CD4-positive, CD25-positive, alpha-beta regulatory T cell (primary cell): ENCODE data around the gene NSMF. TPM values are rescaled to one million over a fixed set of nuclear protein-coding genes. Genes with fewer than 3 reads are reported as not detected.
A peak's percentile ranks its signal among the peaks of the same experiment; 100 is the strongest.

Experiments
- ATAC-seq, 2 donors: fragments of 150-1000 bp; cut with Tn5 transposase; one replicate each; pipeline ENCODE4 v1.10.0; 2021; ENCODE audit warnings: low read depth in 2 of 2, moderate number of reproducible peaks in 2 of 2, moderate library complexity in 1 of 2
- DNase-seq, 3 donors: peaks; one replicate each; pipeline versions ENCODE4 v3.0.0 to v3.0.0-alpha.2; 2012 to 2022; ENCODE audit warnings: mixed read lengths in 1 of 3
- H3K27ac ChIP-seq: one replicate; pipeline ENCODE4 v1.7.0; 2013; ENCODE audit warnings: mild to moderate bottlenecking, low read length; ENCODE audit not compliant: insufficient read depth, poor library complexity, severe bottlenecking
- H3K27me3 ChIP-seq: one replicate; pipeline ENCODE4 v1.7.0; 2013; ENCODE audit warnings: low read length; ENCODE audit not compliant: control insufficient read depth, insufficient read depth
- H3K36me3 ChIP-seq: one replicate; pipeline ENCODE4 v1.7.0; 2013; ENCODE audit warnings: mild to moderate bottlenecking, low read length, moderate library complexity; ENCODE audit not compliant: control insufficient read depth, insufficient read depth
- H3K4me1 ChIP-seq: 2 replicates; pipeline ENCODE4 v1.7.0; 2013; ENCODE audit warnings: mild to moderate bottlenecking, low read length; ENCODE audit not compliant: insufficient read depth, control insufficient read depth, poor library complexity, severe bottlenecking
- H3K4me3 ChIP-seq: one replicate; pipeline ENCODE4 v1.7.0; 2013; ENCODE audit warnings: low read depth, mild to moderate bottlenecking, low read length, moderate library complexity
- H3K9me3 ChIP-seq, 2 experiments: 1 replicate in 1 of 2; 2 replicates in 1 of 2; pipeline ENCODE4 v1.7.0; 2013; ENCODE audit warnings: low read length in 2 of 2, mild to moderate bottlenecking in 1 of 2, moderate library complexity in 1 of 2; ENCODE audit not compliant: control insufficient read depth in 2 of 2
- H3K27ac Mint-ChIP-seq, 3 donors: one replicate each; pipeline ENCODE4 v1.8.0; 2020 to 2022; ENCODE audit warnings: mild to moderate bottlenecking in 3 of 3, mixed read lengths in 3 of 3, moderate library complexity in 2 of 3
- H3K27me3 Mint-ChIP-seq: one replicate; pipeline ENCODE4 v1.8.0; 2022; ENCODE audit warnings: mild to moderate bottlenecking, mixed read lengths
- H3K36me3 Mint-ChIP-seq: one replicate; pipeline ENCODE4 v1.8.0; 2020; ENCODE audit warnings: mixed read lengths
- H3K4me1 Mint-ChIP-seq, 4 donors: one replicate each; pipeline ENCODE4 v1.8.0; 2020 to 2022; ENCODE audit warnings: mixed read lengths in 4 of 4, mild to moderate bottlenecking in 1 of 4
- H3K4me3 Mint-ChIP-seq, 4 donors: one replicate each; pipeline ENCODE4 v1.8.0; 2020 to 2022; ENCODE audit warnings: mild to moderate bottlenecking in 4 of 4, mixed read lengths in 4 of 4, moderate library complexity in 3 of 4
- H3K9me3 Mint-ChIP-seq, 7 donors: one replicate each; pipeline ENCODE4 v1.8.0; 2020 to 2022; ENCODE audit warnings: mixed read lengths in 7 of 7, mild to moderate bottlenecking in 3 of 7, moderate library complexity in 2 of 7
- polyA plus RNA-seq, 4 donors: library from polyadenylated mRNA; unstranded; fragments of 300-500 nt; fragmentation: Illumina TruSeq; gene quantifications; one replicate each; pipeline ENCODE4 v1.2.3, GENCODE V29; 2021
- total RNA-seq: library from RNA; stranded (reverse); gene quantifications from one replicate; pipeline ENCODE4 v1.2.3, GENCODE V29; 2022

The NSMF gene
- total and polyA plus RNA-seq, 5 donors from 2014 or later = 9.3 to 109 (median 13.8) TPM

GRCh38 chr9:137441289-137441934, 17.7 kb downstream of the NSMF start, which contains the start of gene ENTPD8:
Gene ENTPD8, minus strand, starts transcription at chr9:137441357. Its CDS starts 3,072 bp downstream, at chr9:137438285.
- peak in 1 of 3 donors; percentile 37 for DNase-seq
- no peak for ATAC-seq
- Mint-ChIP-seq H3K36me3 (no peaks in the 10 kb centered on the region), H3K4me3 (peak within 1 kb of the TSS; percentile 62 to 84 (median 71)), H3K4me1 (peaks cover 0 to 24% (median 12%) of the 10 kb centered on the region in 4 donors), H3K9me3 (peaks cover 0 to 2% (median 0%) of the 10 kb centered on the region in 7 donors), H3K27me3 (peaks cover 28% of the 10 kb centered on the region), H3K27ac (peak within 1 kb of the TSS in 1 of 3 donors; percentile 80)
- Histone ChIP-seq H3K27ac (no peak within 1 kb of the TSS), H3K4me1 (peaks cover 23% of the 10 kb centered on the region), H3K4me3 (peak within 1 kb of the TSS; percentile 32), H3K9me3 (no peaks in the 10 kb centered on the region), H3K36me3 (no peaks in the 10 kb centered on the region), H3K27me3 (peaks cover 4% of the 10 kb centered on the region)

DNA sequence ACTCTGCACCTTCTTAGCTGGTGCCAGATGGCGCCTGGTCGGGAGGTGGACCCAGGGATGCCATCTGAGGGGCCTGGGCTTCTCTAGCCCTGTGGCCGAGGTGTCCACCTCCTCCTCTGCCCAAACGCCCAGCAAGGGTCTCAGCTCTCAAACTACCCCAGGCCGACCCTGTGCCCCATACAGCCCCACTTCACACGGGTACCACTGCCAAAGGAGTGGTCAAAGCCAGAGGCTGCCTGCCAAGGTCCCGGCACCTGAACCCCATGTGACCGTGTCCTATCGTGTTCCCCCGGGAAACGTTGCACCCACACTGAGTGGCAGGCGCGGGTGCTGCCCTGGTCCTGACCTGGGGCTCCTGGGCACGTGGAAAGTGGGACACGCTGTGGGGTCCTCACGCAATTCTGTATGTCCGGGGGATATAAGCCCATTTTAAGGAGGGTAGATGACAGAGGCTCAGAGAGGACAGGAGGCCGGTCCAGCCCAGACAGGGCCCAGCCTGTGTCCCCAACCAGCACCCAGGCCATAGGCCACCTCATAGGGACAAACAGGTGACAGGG, 19.9 kb downstream of the NSMF start:
- Mint-ChIP-seq H3K27ac (no peak overlapping the region), H3K27me3 (peaks cover 22% of the 10 kb centered on the region)
- H3K27me3 ChIP-seq = peaks cover 4% of the 10 kb centered on the region

GRCh38 chr9:137438591-137439157, 20.5 kb downstream of the NSMF start:
- Mint-ChIP-seq H3K4me1 (peaks cover 0 to 10% (median 4%) of the 10 kb centered on the region in 4 donors), H3K4me3 (no peak overlapping the region), H3K27me3 (peaks cover 21% of the 10 kb centered on the region), H3K27ac (no peak overlapping the region), H3K36me3 (no peaks in the 10 kb centered on the region), H3K9me3 (peaks cover 0 to 2% (median 0%) of the 10 kb centered on the region in 7 donors)
- H3K27me3 ChIP-seq = peaks cover 4% of the 10 kb centered on the region
- no peak for DNase-seq
- H3K27ac ChIP-seq = no peak overlapping the region
- ATAC-seq = no peak
- H3K9me3 ChIP-seq = no peaks in the 10 kb centered on the region
- H3K36me3 ChIP-seq = no peaks in the 10 kb centered on the region
- peaks cover 12% of the 10 kb centered on the region for H3K4me1 ChIP-seq
- no peak overlapping the region for H3K4me3 ChIP-seq

More for the DNA sequence above, 19.9 kb downstream of the NSMF start:
- H3K36me3 ChIP-seq = no peaks in the 10 kb centered on the region
- DNase-seq = no peak
- H3K36me3 Mint-ChIP-seq = no peaks in the 10 kb centered on the region
- peaks cover 0 to 11% (median 4%) of the 10 kb centered on the region in 4 donors for H3K4me1 Mint-ChIP-seq
- no peak for ATAC-seq
- peaks cover 0 to 2% (median 0%) of the 10 kb centered on the region in 7 donors for H3K9me3 Mint-ChIP-seq
- peaks cover 12% of the 10 kb centered on the region for H3K4me1 ChIP-seq
- H3K4me3 Mint-ChIP-seq = peak overlapping the region in 1 of 4 donors; percentile 54
- H3K4me3 ChIP-seq = no peak overlapping the region
- no peaks in the 10 kb centered on the region for H3K9me3 ChIP-seq
- no peak overlapping the region for H3K27ac ChIP-seq

DNA sequence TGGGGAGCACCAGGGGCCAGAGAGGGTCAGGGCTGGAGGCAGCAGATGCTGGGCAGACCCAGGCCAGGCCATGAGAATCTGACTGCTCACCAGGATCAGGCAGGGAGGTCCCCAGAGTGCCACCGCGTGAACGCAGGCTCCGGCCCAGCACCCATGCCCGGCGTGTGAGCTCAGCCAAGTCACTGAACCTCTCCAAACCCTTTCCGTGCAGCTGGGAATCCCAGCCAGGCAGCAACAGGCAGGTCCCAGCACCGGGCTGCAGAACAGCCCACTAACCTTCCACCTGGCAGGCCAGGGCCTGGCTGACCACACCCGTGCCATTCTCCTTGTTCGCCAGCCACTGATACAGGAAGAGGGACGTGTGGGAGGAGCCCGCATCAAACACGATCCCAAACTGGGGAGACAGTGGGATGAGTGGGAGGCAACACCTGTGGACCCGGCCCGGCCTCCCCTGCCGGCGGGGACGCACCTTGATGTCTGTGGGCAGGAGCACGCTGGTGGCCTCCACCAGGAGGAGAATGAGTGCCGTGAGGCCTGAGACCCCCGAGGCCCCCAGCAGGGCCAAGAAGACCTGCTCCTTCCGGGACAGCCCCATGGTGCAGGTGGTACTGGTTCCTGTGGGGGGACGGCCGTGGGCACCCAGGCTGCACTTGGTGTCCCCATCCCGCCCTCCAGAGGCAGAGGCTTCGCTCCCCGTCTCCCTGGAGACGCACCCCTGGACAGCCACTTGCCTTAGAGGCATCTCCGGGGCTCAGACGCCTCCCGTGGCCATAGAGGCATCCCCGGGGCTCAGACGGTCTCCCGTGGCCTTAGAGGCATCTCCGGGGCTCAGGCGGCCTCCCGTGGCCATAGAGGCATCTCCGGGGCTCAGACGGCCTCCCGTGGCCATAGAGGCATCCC, 21.2 kb downstream of the NSMF start:
- H3K27ac Mint-ChIP-seq = no peak overlapping the region
- no peaks in the 10 kb centered on the region for H3K9me3 ChIP-seq
- peaks cover 12% of the 10 kb centered on the region for H3K4me1 ChIP-seq
- peaks cover 16% of the 10 kb centered on the region for H3K27me3 Mint-ChIP-seq
- H3K4me3 ChIP-seq = no peak overlapping the region
- H3K36me3 ChIP-seq = no peaks in the 10 kb centered on the region
- peaks cover 3% of the 10 kb centered on the region for H3K27me3 ChIP-seq
- peaks cover 0 to 6% (median 4%) of the 10 kb centered on the region in 4 donors for H3K4me1 Mint-ChIP-seq
- H3K4me3 Mint-ChIP-seq = no peak overlapping the region
- no peak for ATAC-seq
- peaks cover 0 to 1% (median 0%) of the 10 kb centered on the region in 7 donors for H3K9me3 Mint-ChIP-seq
- no peak for DNase-seq
- no peaks in the 10 kb centered on the region for H3K36me3 Mint-ChIP-seq
- H3K27ac ChIP-seq = no peak overlapping the region

- Mint-ChIP-seq H3K36me3 (no peaks in the 10 kb centered on the region), H3K9me3 (peaks cover 0 to 1% (median 0%) of the 10 kb centered on the region in 7 donors), H3K4me3 (no peak overlapping the region), H3K4me1 (peaks cover 0 to 6% (median 2%) of the 10 kb centered on the region in 4 donors), H3K27ac (no peak overlapping the region), H3K27me3 (peaks cover 7% of the 10 kb centered on the region)
- Histone ChIP-seq H3K36me3 (no peaks in the 10 kb centered on the region), H3K27me3 (peaks cover 2% of the 10 kb centered on the region), H3K27ac (no peak overlapping the region), H3K9me3 (no peaks in the 10 kb centered on the region), H3K4me3 (no peak overlapping the region), H3K4me1 (peaks cover 11% of the 10 kb centered on the region)
- ATAC-seq (no peak), DNase-seq (no peak)
Measured at GRCh38 chr9:137436761-137437600, 22.2 kb downstream of the NSMF start.

- Histone ChIP-seq H3K9me3 (no peaks in the 10 kb centered on the region), H3K4me3 (no peak overlapping the region), H3K4me1 (peaks cover 4% of the 10 kb centered on the region), H3K27ac (no peak overlapping the region), H3K36me3 (no peaks in the 10 kb centered on the region), H3K27me3 (no peaks in the 10 kb centered on the region)
- no peak overlapping the region for H3K4me3 Mint-ChIP-seq
- peaks cover 4% of the 10 kb centered on the region for H3K27me3 Mint-ChIP-seq
- no peak for ATAC-seq
- H3K4me1 Mint-ChIP-seq = peaks cover 0 to 3% (median 0%) of the 10 kb centered on the region in 4 donors
- no peak for DNase-seq
- H3K27ac Mint-ChIP-seq = no peak overlapping the region
- H3K9me3 Mint-ChIP-seq = no peaks in the 10 kb centered on the region
- no peaks in the 10 kb centered on the region for H3K36me3 Mint-ChIP-seq
Measured at GRCh38 chr9:137435980-137436760, 23.0 kb downstream of the NSMF start.
